ENCODE data around the gene TPRN. TPM values are rescaled to one million over a fixed set of nuclear protein-coding genes. Genes with fewer than 3 reads are reported as not detected.
A peak's percentile ranks its signal among the peaks of the same experiment; 100 is the strongest.

TPRN gene
- polyA plus RNA-seq, 1 of the 3 experiments (the other 2 are of a cell fraction), result 5.2 TPM

- H3K9ac ChIP-seq, result peak within 1 kb of the TSS; percentile 99
- H4K20me1 ChIP-seq (ENCODE audit: insufficient read depth), result no peaks in the 10 kb centered on the region
- peak within 1 kb of the TSS; percentile 35 to 51; a peak in 3 of 4 replicates for H3K27ac ChIP-seq (ENCODE audit: low read depth in 2 of 2, low read length in 1 of 2)
- H3K4me2 ChIP-seq, result peak within 1 kb of the TSS; percentile 100
- no peaks in the 10 kb centered on the region for H3K9me3 ChIP-seq
- ChIA-PET CTCF (interaction anchor here (0.8 to 2.5 kb wide), 6 partner anchors 16 to 156 kb away, joined by 4 to 9 read pairs (median 4); partner anchors contain the start of gene RNF224), POLR2A (interaction anchor here (0.6 to 1.5 kb wide), 9 partner anchors 10 to 166 kb away, joined by 3 to 6 read pairs (median 3); partner anchors contain the start of genes RNF224 and SSNA1)
- no peaks in the 10 kb centered on the region for H3K27me3 ChIP-seq (ENCODE audit: insufficient read depth)
- peak within 1 kb of the TSS; percentile 87 to 100 for H3K4me3 ChIP-seq (ENCODE audit: low read depth in 2 of 2, low read length in 1 of 2)
- H3K4me1 ChIP-seq (ENCODE audit: control insufficient read depth in 1 of 2, insufficient read depth in 2 of 2, low read depth in 1 of 2, low read length in 1 of 2), result peaks cover 11 to 38% of the 10 kb centered on the region in 2 experiments
- H3K79me2 ChIP-seq (ENCODE audit: insufficient read depth), result peaks cover 69% of the 10 kb centered on the region
- no peaks in the 10 kb centered on the region for H3K9me2 ChIP-seq
- H3K36me3 ChIP-seq (replicated peaks in 1 of 2; ENCODE audit: control insufficient read depth in 1 of 2, insufficient read depth in 2 of 2, low read length in 1 of 2), result no peaks in the 10 kb centered on the region
- TF ChIP-seq USF1 (IDR thresholded peaks at IDR 0.05; ENCODE audit: borderline replicate concordance, low read depth), result no peak
- TF ChIP-seq SMC3 (IDR thresholded peaks at IDR 0.05; ENCODE audit: low read depth, low read length), result no peak
- peak; percentile 85 for TF ChIP-seq POLR2AphosphoS5 (IDR thresholded peaks at IDR 0.05; ENCODE audit: low read depth, low read length)
- peak; percentile 82 for TF ChIP-seq MAX (IDR thresholded peaks at IDR 0.05; ENCODE audit: low read depth)
- no peak for TF ChIP-seq TEAD4 (IDR thresholded peaks at IDR 0.05; ENCODE audit: borderline replicate concordance, insufficient read depth)
- peak; percentile 43; the same call in 1 of the 2 replicates for TF ChIP-seq REST (IDR thresholded peaks at IDR 0.05; ENCODE audit: low read depth, low read length)
- TF ChIP-seq YY1 (IDR thresholded peaks at IDR 0.05; ENCODE audit: low read depth), result peak; percentile 91
- no peak for TF ChIP-seq USF2 (IDR thresholded peaks at IDR 0.05; ENCODE audit: borderline replicate concordance, low read depth, low read length)
- no peak for TF ChIP-seq FOXM1 (IDR thresholded peaks at IDR 0.05; ENCODE audit: low read depth)
- TF ChIP-seq GABPA (IDR thresholded peaks at IDR 0.05; ENCODE audit: low read depth), result peak; percentile 95
- TF ChIP-seq TAF1 (IDR thresholded peaks at IDR 0.05; ENCODE audit: borderline replicate concordance, low read depth, low read length), result peak; percentile 92
- peak; percentile 81; the same call in 1 of the 2 replicates for TF ChIP-seq SIN3A (IDR thresholded peaks at IDR 0.05; ENCODE audit: borderline replicate concordance, low read depth, low read length)
- TF ChIP-seq MEF2A (IDR thresholded peaks at IDR 0.05; ENCODE audit: borderline replicate concordance, low read depth), result no peak
- TF ChIP-seq RCOR1 (IDR thresholded peaks at IDR 0.05; ENCODE audit: low read length), result no peak
- TF ChIP-seq MXI1 (IDR thresholded peaks at IDR 0.05; ENCODE audit: low read depth, low read length), result peak; percentile 83; the same call in 1 of the 2 replicates
- TF ChIP-seq CHD2 (IDR thresholded peaks at IDR 0.05; ENCODE audit: low read length, partially characterized antibody), result peak; percentile 59
- TF ChIP-seq ELF1 (IDR thresholded peaks at IDR 0.05), result peak; percentile 96
- no peak for TF ChIP-seq RAD21 (IDR thresholded peaks at IDR 0.05; ENCODE audit: low read length)
- DNase-seq, result peak; percentile 99
- peaks cover 14% of the 10 kb centered on the region for H3F3A ChIP-seq (replicated peaks; ENCODE audit: insufficient read depth)
- WGBS (ENCODE audit: low lambda C conversion rate), result 2% methylated on average over 28 of the region's 98 CpGs
- H2AFZ ChIP-seq (ENCODE audit: low read depth), result peak within 1 kb of the TSS; percentile 56
Measured at GRCh38 chr9:137205126-137206069, 4.9 kb upstream of the TPRN start, which contains the start of the genes NDOR1 and TMEM203. Gene NDOR1 (plus strand): TSS chr9:137205700. CDS start chr9:137205778, 78 bp downstream. Gene TMEM203 (minus strand): TSS chr9:137205648. CDS start chr9:137205414, 234 bp downstream.
